Rectal smooth muscle tissue (tissue), 1 donor: ENCODE results near the gene PLB1.

ENCODE experiments used
- H3K27ac ChIP-seq: one replicate; pipeline ENCODE4 v1.7.0; 2013; ENCODE audit warnings: low read depth, low read length, inconsistent platforms
- H3K27me3 ChIP-seq: one replicate; pipeline ENCODE4 v1.7.0; 2013; ENCODE audit warnings: low read length; ENCODE audit not compliant: control insufficient read depth, insufficient read depth
- H3K36me3 ChIP-seq: one replicate; pipeline ENCODE4 v1.7.0; 2013; ENCODE audit warnings: low read length; ENCODE audit not compliant: control insufficient read depth, insufficient read depth
- H3K4me1 ChIP-seq: one replicate; pipeline ENCODE4 v1.7.0; 2013; ENCODE audit warnings: low read length; ENCODE audit not compliant: control insufficient read depth, insufficient read depth
- H3K4me3 ChIP-seq: one replicate; pipeline ENCODE4 v1.7.0; 2013; ENCODE audit warnings: low read length
- H3K9ac ChIP-seq: one replicate; pipeline ENCODE4 v1.7.0; 2013; ENCODE audit warnings: low read length

Gene PLB1

GRCh38 chr2:28490558-28490957 is 5.3 kb upstream of the PLB1 start:
- no peaks in the 10 kb centered on the region for H3K36me3 ChIP-seq
- H3K9ac ChIP-seq = no peak overlapping the region
- H3K4me3 ChIP-seq = no peak overlapping the region
- H3K27ac ChIP-seq = no peak overlapping the region
- H3K27me3 ChIP-seq = no peaks in the 10 kb centered on the region
- H3K4me1 ChIP-seq = no peaks in the 10 kb centered on the region

DNA sequence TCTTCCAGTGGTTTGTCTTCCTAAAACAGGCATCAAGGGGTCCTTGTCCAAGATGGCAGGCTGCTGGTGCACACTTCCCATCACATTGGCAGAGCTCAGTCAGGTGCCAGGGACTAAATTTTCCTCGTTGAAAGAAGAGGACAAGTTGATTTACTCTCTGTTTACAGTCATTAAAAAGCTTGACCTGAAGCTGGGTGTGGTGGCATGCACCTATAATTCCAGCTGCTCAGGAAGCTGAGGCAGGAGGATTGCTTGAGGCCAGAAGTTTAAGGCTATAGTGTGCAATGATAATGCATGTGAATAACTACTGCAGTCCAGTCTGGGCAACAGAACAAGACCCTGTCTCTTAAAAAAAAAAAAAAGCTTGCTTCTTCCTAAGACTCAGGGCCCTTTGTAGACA is 3.6 kb upstream of the PLB1 start:
- H3K36me3 ChIP-seq = no peaks in the 10 kb centered on the region
- H3K27me3 ChIP-seq = no peaks in the 10 kb centered on the region
- no peak overlapping the region for H3K27ac ChIP-seq
- no peak overlapping the region for H3K9ac ChIP-seq
- H3K4me3 ChIP-seq = no peak overlapping the region
- no peaks in the 10 kb centered on the region for H3K4me1 ChIP-seq

DNA sequence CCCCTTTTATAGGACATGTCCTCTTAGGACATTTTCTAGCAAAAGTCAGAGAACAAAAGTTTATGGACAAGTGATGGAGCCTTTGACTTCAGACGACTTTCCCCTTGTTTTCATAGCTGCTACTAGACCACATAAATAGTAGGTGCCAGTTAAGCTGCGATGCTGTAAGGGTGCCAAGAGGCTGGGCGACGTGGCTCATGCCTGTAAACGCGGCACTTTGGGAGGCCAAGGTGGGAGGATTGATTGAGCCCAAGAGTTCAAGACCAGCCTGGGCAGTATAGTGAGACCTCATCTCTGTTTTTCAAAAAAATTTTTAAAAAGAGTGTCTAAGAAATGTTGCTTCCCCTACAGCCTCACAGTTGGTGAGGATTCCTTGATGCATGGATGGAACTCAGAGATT is 2.2 kb upstream of the PLB1 start:
- no peak overlapping the region for H3K4me3 ChIP-seq
- no peaks in the 10 kb centered on the region for H3K27me3 ChIP-seq
- H3K36me3 ChIP-seq = no peaks in the 10 kb centered on the region
- no peak overlapping the region for H3K9ac ChIP-seq
- H3K27ac ChIP-seq = no peak overlapping the region
- no peaks in the 10 kb centered on the region for H3K4me1 ChIP-seq

- Histone ChIP-seq H3K36me3 (no peaks in the 10 kb centered on the region), H3K27me3 (no peaks in the 10 kb centered on the region), H3K4me3 (no peak overlapping the region), H3K27ac (no peak overlapping the region), H3K9ac (no peak overlapping the region), H3K4me1 (no peaks in the 10 kb centered on the region)
These were observed 921 bp downstream of the PLB1 start for GRCh38 chr2:28496781-28497180.

DNA sequence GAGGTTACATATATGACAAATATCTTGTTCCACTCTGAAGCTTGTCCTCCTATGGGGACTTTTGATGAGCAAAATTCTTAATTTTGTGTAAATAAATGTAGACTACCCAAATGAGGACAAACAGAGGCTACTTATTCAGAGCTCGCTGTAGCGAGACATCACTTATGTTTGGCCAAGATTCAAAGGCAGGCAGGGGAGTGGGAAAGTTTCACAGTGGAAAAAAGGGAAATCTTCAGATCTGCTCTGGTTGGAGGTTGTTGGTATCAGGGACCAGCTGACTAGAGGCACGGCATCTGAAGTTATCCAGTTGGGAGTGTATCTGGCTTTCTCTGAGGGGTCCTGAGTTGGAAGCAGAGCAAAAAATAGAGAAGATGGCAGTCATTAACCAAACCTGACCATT is 1.3 kb downstream of the PLB1 start:
- Histone ChIP-seq H3K4me3 (no peak overlapping the region), H3K9ac (no peak overlapping the region), H3K27ac (no peak overlapping the region), H3K27me3 (no peaks in the 10 kb centered on the region), H3K4me1 (no peaks in the 10 kb centered on the region), H3K36me3 (no peaks in the 10 kb centered on the region)

DNA sequence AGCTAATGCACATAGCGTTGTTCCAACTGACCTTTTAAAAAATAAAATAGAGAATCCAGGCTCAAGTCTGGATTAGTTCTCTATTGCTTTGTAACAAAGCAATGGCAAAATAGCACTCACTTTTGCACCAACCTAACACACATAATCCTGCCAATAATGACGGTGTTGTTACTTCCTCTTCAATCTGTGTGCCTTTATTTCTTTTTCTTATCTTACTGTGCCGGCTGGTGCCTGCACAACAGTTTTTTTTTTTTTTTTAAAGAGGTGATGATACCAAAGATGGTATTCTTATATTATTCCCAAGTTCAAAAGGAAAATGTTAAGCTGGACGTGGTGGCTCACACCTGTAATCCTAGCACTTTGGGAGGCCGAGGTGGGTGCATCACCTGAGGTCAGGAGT is 3.4 kb downstream of the PLB1 start:
- H3K4me3 ChIP-seq = no peak overlapping the region
- H3K27ac ChIP-seq = no peak overlapping the region
- H3K27me3 ChIP-seq = peaks cover 2% of the 10 kb centered on the region
- H3K9ac ChIP-seq = no peak overlapping the region
- H3K4me1 ChIP-seq = no peaks in the 10 kb centered on the region
- H3K36me3 ChIP-seq = no peaks in the 10 kb centered on the region

GRCh38 chr2:28505361-28505760 is 9.5 kb downstream of the PLB1 start:
- Histone ChIP-seq H3K27me3 (peaks cover 2% of the 10 kb centered on the region), H3K36me3 (no peaks in the 10 kb centered on the region), H3K4me1 (no peaks in the 10 kb centered on the region), H3K27ac (no peak overlapping the region), H3K9ac (no peak overlapping the region), H3K4me3 (no peak overlapping the region)

DNA sequence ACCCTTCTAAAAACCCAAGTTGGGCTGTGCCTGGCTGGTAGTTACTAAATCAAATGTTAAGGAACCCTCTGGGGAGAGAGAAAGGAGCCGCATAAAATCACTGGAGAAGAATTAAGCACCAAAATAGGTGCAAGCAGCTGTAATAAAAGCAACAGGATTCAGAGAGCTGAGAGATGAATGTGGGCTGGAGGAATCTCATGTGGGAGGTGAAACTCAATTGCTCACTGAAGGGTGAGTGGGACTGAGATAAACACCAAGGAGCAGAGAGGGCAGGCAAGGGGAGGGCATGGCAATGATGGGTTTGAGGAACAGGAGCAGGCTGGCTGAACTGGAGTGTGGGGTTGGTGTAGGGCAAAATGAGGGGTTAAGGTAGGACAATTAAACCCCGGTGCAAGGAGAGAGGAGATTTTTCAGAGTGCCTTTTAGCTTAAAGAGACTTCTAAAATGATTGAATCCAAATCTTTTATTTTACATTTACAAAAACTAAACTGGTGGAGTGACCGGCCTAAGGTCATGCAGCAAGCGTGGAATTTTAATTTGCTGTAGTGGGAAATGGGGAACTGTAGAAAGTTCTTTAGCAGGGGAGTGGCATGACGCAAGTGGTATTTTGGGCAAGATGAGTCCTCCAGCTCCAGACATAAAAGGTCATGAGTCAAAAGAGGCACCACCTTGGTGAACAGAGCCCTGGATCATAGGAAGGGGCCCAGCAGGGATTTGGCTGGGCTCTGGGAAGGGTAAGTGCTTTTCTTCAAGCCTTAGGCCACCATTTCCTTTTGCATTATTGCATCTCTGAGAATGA is 10.5 kb downstream of the PLB1 start:
- Histone ChIP-seq H3K4me1 (no peaks in the 10 kb centered on the region), H3K27ac (no peak overlapping the region), H3K27me3 (peaks cover 2% of the 10 kb centered on the region), H3K4me3 (no peak overlapping the region), H3K36me3 (no peaks in the 10 kb centered on the region), H3K9ac (no peak overlapping the region)

- Histone ChIP-seq H3K4me1 (no peaks in the 10 kb centered on the region), H3K27me3 (peaks cover 2% of the 10 kb centered on the region), H3K4me3 (no peak overlapping the region), H3K27ac (no peak overlapping the region), H3K9ac (no peak overlapping the region), H3K36me3 (no peaks in the 10 kb centered on the region)
These were observed 12.2 kb downstream of the PLB1 start for GRCh38 chr2:28507796-28508764.

DNA sequence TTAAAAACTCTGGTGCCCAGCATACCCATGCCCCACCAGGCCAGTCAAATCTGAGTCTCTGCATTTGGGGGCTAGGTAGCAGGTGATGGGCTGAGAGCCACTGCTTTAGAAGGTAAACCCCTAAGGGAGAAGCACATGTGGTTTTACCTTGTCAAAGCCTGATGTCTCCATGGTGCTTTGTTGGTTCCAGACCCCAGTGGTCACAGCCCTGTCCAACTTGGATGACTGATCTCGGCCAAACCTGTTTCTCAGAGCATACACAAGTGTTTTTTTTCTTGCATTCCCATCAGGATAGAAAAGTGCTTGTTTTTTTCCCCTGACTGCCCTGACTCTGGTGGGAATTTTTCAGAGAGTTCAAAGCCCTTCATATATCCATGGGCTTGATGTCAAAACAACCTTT is 13.5 kb downstream of the PLB1 start:
- H3K9ac ChIP-seq = no peak overlapping the region
- H3K36me3 ChIP-seq = no peaks in the 10 kb centered on the region
- no peak overlapping the region for H3K27ac ChIP-seq
- H3K4me1 ChIP-seq = no peaks in the 10 kb centered on the region
- H3K27me3 ChIP-seq = no peaks in the 10 kb centered on the region
- no peak overlapping the region for H3K4me3 ChIP-seq

DNA sequence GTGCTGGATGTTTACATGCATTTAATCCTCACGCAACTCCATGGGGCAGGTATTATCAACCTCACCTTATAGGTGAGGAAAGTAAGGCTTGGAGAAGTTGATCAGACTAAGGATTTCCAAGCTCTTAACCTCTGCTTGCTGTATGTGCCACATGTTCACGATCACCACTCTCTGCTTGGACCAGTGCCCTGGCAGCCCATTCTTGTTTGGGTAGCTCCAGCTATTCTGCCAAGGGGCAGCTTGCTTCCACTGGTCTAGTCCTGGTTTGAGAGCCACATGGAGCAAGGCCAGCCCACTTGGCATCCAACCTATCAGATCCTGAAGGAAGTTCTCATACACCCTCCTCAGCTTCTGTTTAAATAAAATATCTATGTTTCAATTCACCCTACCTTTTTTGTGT is 14.3 kb downstream of the PLB1 start:
- Histone ChIP-seq H3K27ac (no peak overlapping the region), H3K36me3 (no peaks in the 10 kb centered on the region), H3K4me3 (no peak overlapping the region), H3K27me3 (no peaks in the 10 kb centered on the region), H3K9ac (no peak overlapping the region), H3K4me1 (no peaks in the 10 kb centered on the region)

DNA sequence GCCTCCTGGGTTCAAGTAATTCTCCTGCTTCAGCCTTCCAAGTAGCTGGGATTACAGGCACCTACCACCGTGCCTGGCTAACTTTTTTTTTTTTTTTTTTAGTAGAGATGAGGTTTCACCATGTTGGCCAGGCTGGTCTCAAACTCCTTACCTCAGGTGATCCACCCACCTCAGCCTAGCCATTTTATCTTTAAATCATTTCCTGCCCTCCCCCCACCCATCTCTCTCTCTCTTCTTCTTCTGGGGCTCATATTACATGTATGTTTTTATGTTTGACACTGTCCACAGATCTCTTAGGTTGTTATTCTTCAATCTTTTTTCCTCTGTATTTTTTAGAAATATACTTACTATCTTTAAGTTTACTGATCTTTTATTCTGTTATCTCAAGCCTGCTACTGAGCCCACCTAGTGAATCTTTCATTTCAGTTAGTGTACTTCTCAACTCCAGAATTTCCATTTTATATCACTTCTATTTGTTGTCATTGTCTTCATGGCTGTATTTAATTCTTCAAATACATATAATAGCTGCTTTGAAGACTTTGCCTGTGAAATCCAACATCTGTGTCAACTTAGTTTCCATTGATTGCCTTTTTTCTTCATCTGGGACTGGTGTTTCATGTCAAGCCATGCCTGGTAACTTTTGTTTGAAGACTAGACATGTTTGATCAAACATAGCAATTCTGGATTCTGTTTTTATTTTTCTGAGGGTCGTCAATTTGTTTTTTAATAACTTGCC is 16.2 kb downstream of the PLB1 start:
- Histone ChIP-seq H3K27me3 (peaks cover 3% of the 10 kb centered on the region), H3K4me3 (no peak overlapping the region), H3K9ac (no peak overlapping the region), H3K4me1 (no peaks in the 10 kb centered on the region), H3K36me3 (no peaks in the 10 kb centered on the region), H3K27ac (no peak overlapping the region)
